ENCODE measurements around the gene PLB1.

Gene PLB1

GRCh38 chr2:28627722-28628480 lies 132.0 kb downstream of the PLB1 start:
- Histone ChIP-seq H3K4me2 (no peak overlapping the region), H4K20me1 (no peaks in the 10 kb centered on the region), H3K36me3 (no peaks in the 10 kb centered on the region), H3K9me3 (no peaks in the 10 kb centered on the region), H3K27ac (no peak overlapping the region), H3K27me3 (no peaks in the 10 kb centered on the region), H3K9ac (no peak overlapping the region), H3K4me3 (no peak overlapping the region), H3K4me1 (peaks cover 15% of the 10 kb centered on the region)
- no peak for TF ChIP-seq Cebpa-rat (IDR thresholded peaks at IDR 0.05)

- peaks cover 11% of the 10 kb centered on the region for H3K4me1 ChIP-seq
- H3K9me3 ChIP-seq = no peaks in the 10 kb centered on the region
- H4K20me1 ChIP-seq = no peaks in the 10 kb centered on the region
- H3K4me3 ChIP-seq = no peak overlapping the region
- no peak overlapping the region for H3K27ac ChIP-seq
- H3K4me2 ChIP-seq = no peak overlapping the region
- H3K27me3 ChIP-seq = no peaks in the 10 kb centered on the region
- no peak for TF ChIP-seq Cebpa-rat (IDR thresholded peaks at IDR 0.05)
- H3K9ac ChIP-seq = no peak overlapping the region
- H3K36me3 ChIP-seq = no peaks in the 10 kb centered on the region
Observed at GRCh38 chr2:28628506-28628905, 132.6 kb downstream of the PLB1 start.

DNA sequence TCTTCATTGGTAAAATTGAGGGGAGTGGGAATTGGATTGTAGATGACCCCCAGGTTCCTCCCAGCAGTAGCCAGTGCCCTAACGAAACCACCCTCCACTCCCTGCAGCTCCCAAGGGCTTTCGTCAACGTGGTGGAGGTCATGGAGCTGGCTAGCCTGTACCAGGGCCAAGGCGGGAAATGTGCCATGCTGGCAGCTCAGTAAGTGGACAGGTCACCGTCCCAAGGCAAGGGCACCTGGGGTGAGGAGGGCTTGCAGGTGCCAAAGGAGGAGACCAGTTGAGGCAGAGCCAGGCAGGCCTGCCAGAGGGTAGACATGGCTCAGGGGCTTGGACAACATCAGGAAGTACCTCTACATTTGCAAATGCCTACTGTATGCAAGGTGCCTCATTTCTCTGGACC lies 133.1 kb downstream of the PLB1 start:
- H3K27ac ChIP-seq = no peak overlapping the region
- H4K20me1 ChIP-seq = no peaks in the 10 kb centered on the region
- H3K9me3 ChIP-seq = no peaks in the 10 kb centered on the region
- no peak overlapping the region for H3K4me3 ChIP-seq
- H3K27me3 ChIP-seq = no peaks in the 10 kb centered on the region
- H3K36me3 ChIP-seq = no peaks in the 10 kb centered on the region
- H3K4me1 ChIP-seq = peaks cover 11% of the 10 kb centered on the region
- no peak for TF ChIP-seq Cebpa-rat (IDR thresholded peaks at IDR 0.05)
- H3K4me2 ChIP-seq = no peak overlapping the region
- H3K9ac ChIP-seq = no peak overlapping the region

GRCh38 chr2:28629910-28630309 lies 134.1 kb downstream of the PLB1 start:
- Histone ChIP-seq H3K36me3 (no peaks in the 10 kb centered on the region), H3K27me3 (no peaks in the 10 kb centered on the region), H3K27ac (no peak overlapping the region), H3K9ac (no peak overlapping the region), H3K4me1 (peaks cover 8% of the 10 kb centered on the region), H4K20me1 (no peaks in the 10 kb centered on the region), H3K4me3 (no peak overlapping the region), H3K9me3 (no peaks in the 10 kb centered on the region), H3K4me2 (no peak overlapping the region)
- TF ChIP-seq Cebpa-rat (IDR thresholded peaks at IDR 0.05) = no peak

DNA sequence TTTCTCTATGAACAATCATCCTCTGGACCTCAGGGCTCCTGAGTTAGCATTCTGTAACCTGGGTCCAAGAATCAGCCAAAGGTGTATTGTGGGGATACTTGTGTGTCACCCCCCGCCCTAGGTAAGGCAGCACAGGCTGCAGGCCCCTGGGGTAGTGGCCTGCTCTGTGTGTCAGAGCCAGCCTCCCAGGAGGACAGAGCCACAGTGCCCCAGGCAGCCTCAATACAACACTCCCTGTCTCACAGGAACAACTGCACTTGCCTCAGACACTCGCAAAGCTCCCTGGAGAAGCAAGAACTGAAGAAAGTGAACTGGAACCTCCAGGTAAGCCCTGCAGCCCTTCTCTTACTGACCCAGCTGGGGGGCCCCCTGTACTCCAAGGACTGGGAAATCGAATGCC lies 134.5 kb downstream of the PLB1 start:
- Histone ChIP-seq H3K4me1 (peaks cover 3% of the 10 kb centered on the region), H3K36me3 (no peaks in the 10 kb centered on the region), H4K20me1 (no peaks in the 10 kb centered on the region), H3K27me3 (no peaks in the 10 kb centered on the region), H3K27ac (no peak overlapping the region), H3K9me3 (no peaks in the 10 kb centered on the region), H3K4me3 (no peak overlapping the region), H3K4me2 (no peak overlapping the region), H3K9ac (no peak overlapping the region)
- no peak for TF ChIP-seq Cebpa-rat (IDR thresholded peaks at IDR 0.05)

- no peak for TF ChIP-seq Cebpa-rat (IDR thresholded peaks at IDR 0.05)
- Histone ChIP-seq H3K9me3 (no peaks in the 10 kb centered on the region), H3K27ac (no peak overlapping the region), H3K27me3 (no peaks in the 10 kb centered on the region), H3K9ac (no peak overlapping the region), H3K4me3 (no peak overlapping the region), H3K4me2 (no peak overlapping the region), H3K36me3 (no peaks in the 10 kb centered on the region), H3K4me1 (no peaks in the 10 kb centered on the region), H4K20me1 (no peaks in the 10 kb centered on the region)
Observed at GRCh38 chr2:28631514-28632206, 135.8 kb downstream of the PLB1 start.

- no peaks in the 10 kb centered on the region for H4K20me1 ChIP-seq
- no peak overlapping the region for H3K4me3 ChIP-seq
- H3K27ac ChIP-seq = no peak overlapping the region
- no peaks in the 10 kb centered on the region for H3K36me3 ChIP-seq
- H3K4me1 ChIP-seq = peaks cover 9% of the 10 kb centered on the region; the same call in 1 of the 2 replicates
- H3K9ac ChIP-seq = no peak overlapping the region
- no peak for TF ChIP-seq Cebpa-rat (IDR thresholded peaks at IDR 0.05)
- H3K9me3 ChIP-seq = no peaks in the 10 kb centered on the region
- H3K4me2 ChIP-seq = no peak overlapping the region
- H3K27me3 ChIP-seq = no peaks in the 10 kb centered on the region
Observed at GRCh38 chr2:28632791-28633190, 136.9 kb downstream of the PLB1 start.

- Histone ChIP-seq H3K4me3 (no peak overlapping the region), H3K9ac (no peak overlapping the region), H3K9me3 (no peaks in the 10 kb centered on the region)
Observed at GRCh38 chr2:28633204-28633603, 137.3 kb downstream of the PLB1 start.

DNA sequence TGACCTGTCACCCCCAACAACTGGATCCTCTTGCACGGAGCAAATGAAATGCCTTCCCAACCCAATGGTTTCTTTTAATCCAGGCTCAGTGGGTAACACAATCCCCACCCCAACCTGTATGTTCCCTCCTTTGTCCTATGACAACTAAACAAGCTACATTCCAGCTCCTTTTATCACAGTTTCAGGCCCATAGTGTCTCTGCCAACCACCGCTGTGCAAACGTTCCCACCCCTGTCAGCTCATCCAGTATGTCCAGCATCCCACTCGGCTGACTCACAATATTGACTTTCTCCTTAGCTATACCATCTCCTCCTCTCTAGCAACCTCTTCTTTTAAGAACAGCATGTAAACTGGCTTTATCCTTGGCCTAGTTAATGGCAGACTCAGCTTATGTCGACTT lies 137.9 kb downstream of the PLB1 start:
- no peak overlapping the region for H3K4me2 ChIP-seq
- H3K9ac ChIP-seq = no peak overlapping the region
- H3K4me3 ChIP-seq = no peak overlapping the region
- H3K9me3 ChIP-seq = no peaks in the 10 kb centered on the region
- H3K27me3 ChIP-seq = no peaks in the 10 kb centered on the region
- no peaks in the 10 kb centered on the region for H3K36me3 ChIP-seq
- no peaks in the 10 kb centered on the region for H4K20me1 ChIP-seq
- H3K27ac ChIP-seq = no peak overlapping the region
- no peak for TF ChIP-seq Cebpa-rat (IDR thresholded peaks at IDR 0.05)
- peaks cover 12% of the 10 kb centered on the region; the same call in 1 of the 2 replicates for H3K4me1 ChIP-seq

More at GRCh38 chr2:28633204-28633603, 137.3 kb downstream of the PLB1 start:
- Histone ChIP-seq H3K4me1 (peaks cover 12% of the 10 kb centered on the region; the same call in 1 of the 2 replicates), H3K36me3 (no peaks in the 10 kb centered on the region), H4K20me1 (no peaks in the 10 kb centered on the region), H3K27ac (no peak overlapping the region), H3K27me3 (no peaks in the 10 kb centered on the region), H3K4me2 (no peak overlapping the region)
- TF ChIP-seq Cebpa-rat (IDR thresholded peaks at IDR 0.05) = no peak

GRCh38 chr2:28635191-28635611 lies 139.3 kb downstream of the PLB1 start:
- Histone ChIP-seq H3K9me3 (no peaks in the 10 kb centered on the region), H3K27me3 (no peaks in the 10 kb centered on the region), H4K20me1 (no peaks in the 10 kb centered on the region), H3K27ac (no peak overlapping the region), H3K4me1 (peaks cover 13% of the 10 kb centered on the region; the same call in 1 of the 2 replicates), H3K9ac (no peak overlapping the region), H3K4me3 (no peak overlapping the region), H3K4me2 (no peak overlapping the region), H3K36me3 (no peaks in the 10 kb centered on the region)
- no peak for TF ChIP-seq Cebpa-rat (IDR thresholded peaks at IDR 0.05)
